Stimulated activated naive CD4-positive, alpha-beta T cell treated with Interleukin-2 at 50 U/mL for 16 hours (primary cell): ENCODE measurements around the gene RTCA.
"Not testable (repeated sequence)": the region's sequence is repeated elsewhere in the genome, so short reads cannot be mapped to it uniquely, and the experiment has no call there.

ENCODE experiments used
- DNase-seq: peaks from one replicate; lab custom pipeline; 2025; lab: John Stamatoyannopoulos, UW

The RTCA gene

DNA sequence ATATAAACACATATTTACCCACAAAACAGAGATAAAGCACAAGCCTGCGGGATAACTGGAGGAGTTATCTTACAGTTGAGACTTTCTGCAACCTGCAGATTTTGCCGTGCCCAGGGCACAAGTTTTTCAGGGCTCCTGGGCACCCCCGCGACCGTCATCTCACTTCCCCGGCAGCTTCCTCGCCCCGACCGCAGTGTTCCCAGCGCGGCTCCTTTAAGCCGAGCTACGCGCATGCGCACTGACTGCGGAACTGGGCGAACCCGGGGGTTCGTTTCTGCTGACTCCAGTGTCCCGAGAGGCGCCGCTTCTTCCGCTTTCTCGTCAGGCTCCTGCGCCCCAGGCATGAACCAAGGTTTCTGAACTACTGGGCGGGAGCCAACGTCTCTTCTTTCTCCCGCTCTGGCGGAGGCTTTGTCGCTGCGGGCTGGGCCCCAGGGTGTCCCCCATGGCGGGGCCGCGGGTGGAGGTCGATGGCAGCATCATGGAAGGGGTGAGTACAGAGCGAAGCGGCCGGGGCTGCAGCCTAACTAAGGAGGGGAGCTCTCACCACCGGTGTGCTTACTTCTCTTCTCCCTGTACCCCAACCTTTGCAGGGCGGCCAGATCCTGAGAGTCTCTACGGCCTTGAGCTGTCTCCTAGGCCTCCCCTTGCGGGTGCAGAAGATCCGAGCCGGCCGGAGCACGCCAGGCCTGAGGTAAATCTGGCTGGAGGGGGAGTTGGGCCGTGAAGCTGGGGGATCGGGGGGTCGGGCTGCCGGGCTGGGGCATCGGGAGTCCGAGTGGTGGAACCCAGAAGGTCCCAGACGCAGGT lies at the start of gene RTCA:
RTCA (plus strand) TSS at position 286 of the 810 bp plus-strand sequence; CDS start at position 446, 160 bp downstream.
- DNase-seq: peak; percentile 94

GRCh38 chr1:100217834-100218233 lies 48.2 kb upstream of the RTCA start:
- DNase-seq: no peak

DNA sequence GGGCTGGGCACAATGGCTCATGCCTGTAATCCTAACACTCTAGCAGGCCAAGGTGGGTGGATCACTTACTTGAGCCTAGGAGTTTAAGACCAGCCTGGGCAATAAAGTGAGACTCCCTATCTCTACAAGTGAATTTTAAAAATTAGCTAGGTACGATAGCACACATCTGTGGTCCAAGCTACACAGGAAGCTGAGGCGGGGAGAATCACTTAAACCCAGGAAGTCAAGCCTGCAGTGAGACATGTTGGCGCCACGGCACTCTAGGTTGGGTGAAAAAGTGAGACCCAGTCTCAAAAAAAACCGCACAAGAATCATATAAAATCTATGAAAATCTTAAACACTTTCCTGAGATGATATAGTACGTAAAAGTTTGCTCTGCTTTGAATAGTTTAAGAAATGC lies 46.6 kb upstream of the RTCA start:
- DNase-seq: no peak

- no peak for DNase-seq
Measured at GRCh38 chr1:100219883-100220282, 46.1 kb upstream of the RTCA start.

GRCh38 chr1:100222428-100222827 lies 43.6 kb upstream of the RTCA start:
- no peak for DNase-seq

DNA sequence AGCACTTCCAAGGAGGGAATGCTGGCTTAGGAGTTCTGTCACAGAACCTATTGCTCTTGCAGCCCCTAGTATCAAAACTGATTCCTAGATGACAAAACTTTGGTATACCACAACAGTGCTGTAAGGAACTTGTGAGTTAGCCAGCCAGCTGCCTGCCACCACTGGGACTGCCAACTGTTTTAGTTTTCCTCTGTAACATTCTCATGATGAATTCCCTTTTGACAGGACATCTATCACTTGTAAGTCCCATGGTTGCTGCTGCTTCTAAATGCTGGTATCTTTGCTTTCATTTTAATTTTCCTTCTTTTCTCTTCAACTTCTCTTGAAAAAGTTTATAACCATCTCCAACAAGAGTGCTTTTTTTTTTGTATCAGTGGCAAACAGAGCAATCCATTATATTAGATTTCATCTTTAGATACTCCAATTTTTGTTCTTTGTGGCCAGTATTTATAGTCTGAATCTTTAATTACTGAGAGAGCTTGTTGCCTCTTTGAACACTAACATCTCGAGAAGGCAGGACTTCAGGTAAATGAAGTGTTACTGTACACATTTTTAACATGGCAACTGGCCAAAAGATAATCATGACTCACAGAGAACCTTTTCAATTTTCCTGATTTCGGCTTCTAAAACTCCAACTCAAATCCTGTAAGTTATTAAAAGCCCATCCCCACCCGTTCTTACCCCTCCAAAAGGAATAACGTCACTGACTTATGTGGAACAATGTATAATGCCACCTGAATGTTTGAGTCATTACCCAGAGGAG lies 36.2 kb upstream of the RTCA start:
- DNase-seq: no peak

- no peak for DNase-seq
Measured at GRCh38 chr1:100230765-100231164, 35.3 kb upstream of the RTCA start.

GRCh38 chr1:100231721-100232120 lies 34.3 kb upstream of the RTCA start:
- DNase-seq: no peak

- DNase-seq: no peak
Measured at GRCh38 chr1:100232156-100232555, 33.9 kb upstream of the RTCA start.

GRCh38 chr1:100233566-100233965 lies 32.5 kb upstream of the RTCA start:
- DNase-seq: not testable (repeated sequence)

GRCh38 chr1:100234432-100234831 lies 31.6 kb upstream of the RTCA start:
- no peak for DNase-seq

GRCh38 chr1:100237091-100237490 lies 28.9 kb upstream of the RTCA start:
- DNase-seq: no peak

- DNase-seq: no peak
Measured at GRCh38 chr1:100239961-100240360, 26.1 kb upstream of the RTCA start.

- DNase-seq: no peak
Measured at GRCh38 chr1:100240631-100241030, 25.4 kb upstream of the RTCA start.

DNA sequence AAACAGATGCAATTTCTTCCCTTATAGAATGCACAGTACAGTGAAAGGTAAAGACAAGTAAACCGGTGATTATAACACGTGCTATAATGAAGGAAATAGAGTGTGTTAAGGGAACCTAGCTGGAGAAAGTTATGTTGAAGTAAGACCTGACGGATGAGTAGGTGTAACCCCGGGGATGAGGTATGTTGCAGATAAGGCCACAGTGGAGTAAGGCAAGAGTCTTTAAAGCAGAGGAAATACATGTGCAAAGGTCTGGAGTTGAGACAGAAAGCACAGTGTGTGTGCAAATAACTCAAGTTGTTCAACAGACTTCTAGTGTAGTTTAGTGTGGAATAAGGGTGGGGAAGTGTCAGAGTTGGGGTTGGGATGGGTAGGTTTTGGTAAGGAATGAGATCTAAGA lies 19.3 kb upstream of the RTCA start:
- no peak for DNase-seq

GRCh38 chr1:100249155-100249536 lies 16.9 kb upstream of the RTCA start:
- no peak for DNase-seq

GRCh38 chr1:100249537-100250257 lies 16.3 kb upstream of the RTCA start, which contains the start of gene DBT:
TSS of gene DBT (minus strand) at chr1:100249834. CDS start at chr1:100249820, 14 bp downstream.
- DNase-seq: peak; percentile 92

GRCh38 chr1:100250264-100250663 lies 15.8 kb upstream of the RTCA start:
- no peak for DNase-seq

DNA sequence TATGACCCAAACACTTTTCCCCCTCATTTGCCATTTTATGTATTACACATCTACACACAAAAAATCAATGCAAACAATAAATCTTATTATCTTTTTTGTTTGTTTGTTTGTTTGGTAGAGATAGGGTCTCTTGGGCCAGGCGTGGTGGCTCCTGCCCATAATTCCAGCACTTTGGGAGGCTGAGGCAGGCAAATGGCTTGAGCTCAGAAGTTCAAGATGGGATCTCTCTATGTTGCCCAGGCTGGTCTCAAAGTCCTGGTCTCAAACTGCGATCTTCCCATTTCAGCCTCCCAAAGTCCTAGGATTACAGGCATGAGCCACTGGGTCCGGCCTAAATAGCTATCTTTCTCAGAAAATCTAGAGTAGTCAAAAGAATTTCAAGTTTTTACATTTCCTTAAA lies 15.2 kb upstream of the RTCA start:
- no peak for DNase-seq

DNA sequence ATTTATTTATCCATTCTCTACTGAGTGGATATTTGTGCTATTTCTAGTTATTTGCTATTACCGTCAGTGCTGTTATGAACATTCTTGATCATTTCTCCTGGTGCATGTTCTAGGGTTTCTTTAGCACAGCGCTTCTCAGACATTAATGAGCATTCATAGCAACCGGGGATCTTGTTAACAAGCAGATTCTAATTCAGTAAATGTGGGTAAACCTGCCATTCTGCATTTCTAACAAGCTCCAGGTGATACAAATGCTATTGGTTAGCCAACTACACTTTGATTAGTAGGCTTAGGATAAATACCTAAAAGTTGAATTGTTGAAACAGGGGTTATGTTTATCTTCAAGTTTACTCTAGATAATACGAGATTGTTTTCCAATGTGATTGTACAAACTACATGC lies 13.1 kb upstream of the RTCA start:
- no peak for DNase-seq

- no peak for DNase-seq
Measured at GRCh38 chr1:100253552-100253951, 12.5 kb upstream of the RTCA start.

- DNase-seq: not testable (repeated sequence)
Measured at GRCh38 chr1:100256273-100256672, 9.7 kb upstream of the RTCA start.

GRCh38 chr1:100258427-100258826 lies 7.6 kb upstream of the RTCA start:
- DNase-seq: not testable (repeated sequence)
